Renal cortex interstitium (tissue), 15 donors: ENCODE measurements around the gene MT1E. TPM values are rescaled to one million over a fixed set of nuclear protein-coding genes. Genes with fewer than 3 reads are reported as not detected.
"Not testable (repeated sequence)": the region's sequence is repeated elsewhere in the genome, so short reads cannot be mapped to it uniquely, and the experiment has no call there.

Experiments used
- DNase-seq, 11 donors: peaks; one replicate each; pipeline ENCODE4 v3.0.0-alpha.2; 2013; ENCODE audit warnings: low read depth in 9 of 11, low spot score in 4 of 11; ENCODE audit errors: extremely low read depth in 1 of 11
- long read RNA-seq, 16 experiments: transcript quantifications; one replicate each; lab custom pipeline, GENCODE V29; 2026
- polyA plus RNA-seq, 3 donors: library from polyadenylated mRNA; unstranded; fragments of 120-200 nt; gene quantifications; one replicate each; pipeline ENCODE4 v1.2.1, GENCODE V29; 2013; ENCODE audit not compliant: insufficient read length in 3 of 3

The MT1E gene
- 10 to 100 TPM; 16.0 to 23.9 (median 17.3) TPM for polyA plus RNA-seq
- long read RNA-seq, donor 1, transcript MT1E-201 (3 exons, 704 nt): major isoform, 14 of 14 reads
- long read RNA-seq, donor 1, partial matches to known transcripts: 0 of 14 reads
- long read RNA-seq, donor 1, other reads (novel, unspliced or antisense): 0 of 14 reads
- long read RNA-seq, donor 2, transcript MT1E-201 (3 exons, 704 nt): major isoform, 12 of 13 reads
- long read RNA-seq, donor 2, partial matches to known transcripts: 0 of 13 reads
- long read RNA-seq, donor 2, other reads (novel, unspliced or antisense): 0 of 13 reads
- long read RNA-seq, donor 3, transcript MT1E-201 (3 exons, 704 nt): major isoform, 56 of 57 reads
- long read RNA-seq, donor 3, partial matches to known transcripts: 0 of 57 reads
- long read RNA-seq, donor 3, other reads (novel, unspliced or antisense): 0 of 57 reads
- long read RNA-seq, donor 4, transcript MT1E-201 (3 exons, 704 nt): major isoform, 30 of 30 reads
- long read RNA-seq, donor 4, partial matches to known transcripts: 0 of 30 reads
- long read RNA-seq, donor 4, other reads (novel, unspliced or antisense): 0 of 30 reads
- long read RNA-seq, donor 5: 0 reads
- long read RNA-seq, donor 6, transcript MT1E-201 (3 exons, 704 nt): major isoform, 48 of 50 reads
- long read RNA-seq, donor 6, partial matches to known transcripts: 0 of 50 reads
- long read RNA-seq, donor 6, other reads (novel, unspliced or antisense): 0 of 50 reads
- long read RNA-seq, donor 7, transcript MT1E-201 (3 exons, 704 nt): major isoform, 21 of 22 reads
- long read RNA-seq, donor 7, partial matches to known transcripts: 0 of 22 reads
- long read RNA-seq, donor 7, other reads (novel, unspliced or antisense): 0 of 22 reads
- long read RNA-seq, donor 8: 0 reads
- long read RNA-seq, donor 9, transcript MT1E-201 (3 exons, 704 nt): major isoform, 31 of 32 reads
- long read RNA-seq, donor 9, partial matches to known transcripts: 0 of 32 reads
- long read RNA-seq, donor 9, other reads (novel, unspliced or antisense): 0 of 32 reads
- long read RNA-seq, donor 10, transcript MT1E-201 (3 exons, 704 nt): major isoform, 18 of 20 reads
- long read RNA-seq, donor 10, partial matches to known transcripts: 0 of 20 reads
- long read RNA-seq, donor 10, other reads (novel, unspliced or antisense): 0 of 20 reads
- long read RNA-seq, donor 11, transcript MT1E-201 (3 exons, 704 nt): major isoform, 28 of 28 reads
- long read RNA-seq, donor 11, partial matches to known transcripts: 0 of 28 reads
- long read RNA-seq, donor 11, other reads (novel, unspliced or antisense): 0 of 28 reads
- long read RNA-seq, donor 12, transcript MT1E-201 (3 exons, 704 nt): major isoform, 16 of 16 reads
- long read RNA-seq, donor 12, partial matches to known transcripts: 0 of 16 reads
- long read RNA-seq, donor 12, other reads (novel, unspliced or antisense): 0 of 16 reads
- long read RNA-seq, donor 13: 0 reads
- long read RNA-seq, donor 14, transcript MT1E-201 (3 exons, 704 nt): major isoform, 20 of 20 reads
- long read RNA-seq, donor 14, partial matches to known transcripts: 0 of 20 reads
- long read RNA-seq, donor 14, other reads (novel, unspliced or antisense): 0 of 20 reads
- long read RNA-seq, donor 15, transcript MT1E-201 (3 exons, 704 nt): major isoform, 15 of 16 reads
- long read RNA-seq, donor 15, partial matches to known transcripts: 0 of 16 reads
- long read RNA-seq, donor 15, other reads (novel, unspliced or antisense): 0 of 16 reads
- long read RNA-seq, donor 16, transcript MT1E-201 (3 exons, 704 nt): major isoform, 28 of 31 reads
- long read RNA-seq, donor 16, partial matches to known transcripts: 0 of 31 reads
- long read RNA-seq, donor 16, other reads (novel, unspliced or antisense): 0 of 31 reads

DNA sequence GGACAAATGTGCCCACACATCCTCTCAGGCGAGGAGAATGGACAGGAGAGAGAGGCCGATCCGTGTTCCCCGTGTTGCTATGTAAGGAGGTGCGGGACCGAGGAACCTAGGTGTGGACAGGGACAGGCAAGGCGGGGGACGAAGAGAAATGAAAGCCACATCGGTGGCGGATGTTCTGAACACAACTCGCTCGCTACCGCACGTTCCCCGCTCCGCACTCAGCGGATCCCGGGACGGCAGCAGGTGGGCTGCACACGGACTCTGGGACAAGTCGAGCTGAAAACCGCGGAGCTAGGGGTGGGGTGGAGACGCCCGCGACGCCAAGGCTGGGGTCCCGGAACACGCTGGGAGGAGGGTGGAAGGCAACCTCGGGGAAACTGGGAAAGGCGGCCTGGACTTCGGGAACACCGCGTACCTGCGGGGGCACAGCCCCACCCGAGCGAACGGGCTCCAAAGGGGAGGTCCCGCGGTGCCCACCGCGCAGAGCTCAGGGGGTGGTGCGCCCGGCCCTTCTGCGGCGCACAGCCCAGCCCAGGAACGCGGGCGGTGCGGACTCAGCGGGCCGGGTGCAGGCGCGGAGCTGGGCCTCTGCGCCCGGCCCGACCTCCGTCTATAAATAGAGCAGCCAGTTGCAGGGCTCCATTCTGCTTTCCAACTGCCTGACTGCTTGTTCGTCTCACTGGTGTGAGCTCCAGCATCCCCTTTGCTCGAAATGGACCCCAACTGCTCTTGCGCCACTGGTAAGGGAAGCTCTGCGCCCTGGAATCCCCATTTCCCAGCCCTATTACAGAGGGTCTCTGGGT is at the start of gene MT1E:
MT1E (plus strand) TSS at position 642 of the 803 bp plus-strand sequence; CDS start at position 713, 71 bp downstream.
- DNase-seq: no peak

- DNase-seq: peak in 1 of 11 donors; percentile 13
Measured at GRCh38 chr16:56576585-56577299, 48.8 kb upstream of the MT1E start.

GRCh38 chr16:56577300-56577625 is 48.3 kb upstream of the MT1E start:
- DNase-seq: no peak

DNA sequence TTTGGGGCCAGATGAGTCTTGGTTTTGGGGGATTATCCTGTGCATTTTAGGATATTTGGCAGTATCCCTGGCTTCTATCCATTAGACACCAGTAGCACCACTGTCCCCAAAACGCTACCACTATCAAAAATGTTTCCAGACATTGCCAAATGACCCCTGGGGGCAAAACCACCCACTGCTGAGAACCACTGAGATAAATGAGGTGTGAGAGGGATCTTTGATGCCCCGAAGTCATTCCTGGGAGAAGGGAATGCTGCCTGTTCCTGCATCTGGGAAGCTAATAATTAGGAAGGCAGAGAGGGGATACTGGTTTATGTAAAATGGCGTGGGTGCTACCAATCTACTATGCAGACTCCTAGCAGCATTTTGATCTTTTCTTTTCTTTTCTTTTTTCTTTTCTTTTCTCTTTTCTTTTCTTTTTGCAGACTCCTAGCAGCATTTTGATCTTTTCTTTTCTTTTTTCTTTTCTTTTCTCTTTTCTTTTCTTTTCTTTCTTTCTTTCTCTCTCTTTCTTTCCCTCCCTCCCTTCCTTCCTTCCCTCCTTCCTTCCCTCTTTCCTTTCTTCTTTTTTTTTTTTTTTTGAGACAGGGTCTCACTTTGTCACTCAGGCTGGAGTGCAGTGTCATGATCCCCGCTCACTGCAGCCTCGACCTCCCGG is 45.1 kb upstream of the MT1E start:
- no peak for DNase-seq

DNA sequence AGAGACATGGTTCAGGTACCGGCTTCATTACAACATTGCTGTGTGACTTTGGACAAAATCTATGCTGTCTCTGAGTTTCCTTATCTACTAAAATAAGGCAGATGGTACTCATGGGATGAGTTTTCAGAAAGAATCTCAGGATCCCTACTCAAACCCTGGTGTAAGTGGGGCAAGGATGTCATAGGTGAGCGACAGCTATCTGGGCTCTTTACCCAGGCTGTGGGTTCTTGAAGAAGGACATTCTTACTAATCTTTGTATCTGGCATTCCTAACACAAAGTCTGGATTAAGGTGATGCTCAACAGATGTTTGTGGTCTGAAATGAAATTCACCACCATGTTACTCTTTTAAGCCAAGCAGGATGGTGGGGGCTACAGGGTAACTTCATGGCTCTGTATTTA is 42.7 kb upstream of the MT1E start:
- DNase-seq: not testable (repeated sequence)

- DNase-seq: no peak
Measured at GRCh38 chr16:56583351-56584168, 42.0 kb upstream of the MT1E start.

GRCh38 chr16:56584276-56584675 is 41.3 kb upstream of the MT1E start:
- DNase-seq: no peak

GRCh38 chr16:56588781-56589140 is 36.8 kb upstream of the MT1E start:
- no peak for DNase-seq

GRCh38 chr16:56589141-56590039 is 36.2 kb upstream of the MT1E start, which contains the start of gene MT3:
Gene MT3, plus strand, starts transcription at chr16:56589528. Its CDS starts 63 bp downstream, at chr16:56589591.
- peak in 1 of 11 donors; percentile 33 for DNase-seq

GRCh38 chr16:56591377-56592060 is 34.1 kb upstream of the MT1E start:
- no peak for DNase-seq

DNA sequence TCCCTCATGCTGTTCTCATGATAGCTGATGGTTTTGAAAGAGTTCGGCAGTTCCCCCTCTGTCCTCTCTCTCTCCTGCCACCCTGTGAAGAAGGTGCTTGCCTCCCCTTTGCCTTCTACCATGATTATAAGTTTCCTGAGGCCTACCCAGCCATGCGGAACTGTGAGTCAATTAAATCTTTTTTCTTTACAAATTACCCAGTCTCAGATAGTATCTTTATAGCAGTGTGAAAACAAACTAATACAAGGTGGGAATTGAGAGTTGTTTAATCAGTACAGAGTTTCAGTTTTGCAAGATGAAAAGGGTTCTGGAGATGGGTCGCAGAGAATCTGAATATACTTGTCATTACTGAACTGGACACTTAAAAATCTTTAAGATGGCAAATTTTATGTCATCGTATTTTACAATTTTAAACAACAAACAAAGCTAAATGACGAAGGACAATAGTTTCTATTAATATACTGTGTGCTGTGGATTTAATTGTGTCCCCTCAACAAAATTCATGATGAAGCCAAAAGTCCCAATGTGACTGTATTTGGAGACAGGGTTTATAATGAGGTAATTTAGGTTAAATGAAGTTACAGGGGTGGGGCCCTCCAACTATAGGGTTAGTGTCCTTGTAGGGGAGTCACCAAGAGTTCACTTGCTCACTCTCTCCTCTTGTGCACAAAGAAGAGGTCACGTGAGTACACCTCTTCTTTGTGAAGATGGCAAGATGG is 31.8 kb upstream of the MT1E start:
- no peak for DNase-seq

GRCh38 chr16:56594292-56594619 is 31.3 kb upstream of the MT1E start:
- no peak for DNase-seq

DNA sequence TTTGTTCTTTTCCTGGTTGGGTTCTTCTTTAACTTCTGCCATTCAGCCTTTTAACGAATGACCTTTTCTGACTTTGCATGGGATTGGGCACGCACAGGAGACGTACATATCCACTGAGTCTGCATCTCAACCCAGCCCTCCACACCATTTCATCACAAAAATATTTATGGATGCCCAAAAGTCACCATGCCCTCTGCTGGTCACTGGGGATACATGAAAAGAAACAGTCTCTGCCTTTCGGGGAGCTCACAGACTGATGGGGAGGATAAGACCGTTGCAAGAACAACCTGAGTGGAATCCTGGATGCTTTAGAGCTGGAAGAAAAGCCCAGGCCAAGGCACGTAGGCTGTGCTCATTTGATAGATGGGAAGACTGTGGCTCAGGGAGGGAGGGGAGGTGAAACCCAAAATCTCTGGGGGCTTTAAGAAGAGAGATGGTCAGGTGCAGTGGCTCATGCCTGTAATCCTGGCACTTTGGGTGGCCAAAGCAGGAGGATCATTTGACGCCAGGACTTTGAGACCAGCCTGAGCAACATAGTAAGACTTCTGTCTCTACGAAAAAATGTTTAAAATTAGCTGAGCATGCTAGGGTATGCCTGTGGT is 25.1 kb upstream of the MT1E start:
- no peak for DNase-seq
